D721Med (cell line): ENCODE results near the gene LARP4B.

Experiments
- DNase-seq: peaks from one replicate; pipeline ENCODE4 v3.0.0; 2011; ENCODE audit warnings: low spot score; ENCODE audit not compliant: insufficient read length
- FAIRE-seq: peaks from 2 replicates; lab custom pipeline; 2011; peaks lifted over from hg19 to GRCh38; lab: Jason Lieb, UNC
- CTCF ChIP-seq: IDR thresholded peaks from 2 replicates; pipeline ENCODE4 v1.5.1; 2012; ENCODE audit warnings: mild to moderate bottlenecking, control low read depth; ENCODE audit not compliant: insufficient read depth; ENCODE audit errors: missing control alignments

LARP4B gene

GRCh38 chr10:947881-948280 is 16.4 kb upstream of the LARP4B start:
- FAIRE-seq (no peak), DNase-seq (no peak)
- TF ChIP-seq CTCF = no peak

- no peak for DNase-seq
- TF ChIP-seq CTCF = no peak
- no peak for FAIRE-seq
Observed at GRCh38 chr10:947051-947450, 15.5 kb upstream of the LARP4B start.

GRCh38 chr10:945778-946177 is 14.3 kb upstream of the LARP4B start:
- no peak for TF ChIP-seq CTCF
- DNase-seq (no peak), FAIRE-seq (no peak)

DNA sequence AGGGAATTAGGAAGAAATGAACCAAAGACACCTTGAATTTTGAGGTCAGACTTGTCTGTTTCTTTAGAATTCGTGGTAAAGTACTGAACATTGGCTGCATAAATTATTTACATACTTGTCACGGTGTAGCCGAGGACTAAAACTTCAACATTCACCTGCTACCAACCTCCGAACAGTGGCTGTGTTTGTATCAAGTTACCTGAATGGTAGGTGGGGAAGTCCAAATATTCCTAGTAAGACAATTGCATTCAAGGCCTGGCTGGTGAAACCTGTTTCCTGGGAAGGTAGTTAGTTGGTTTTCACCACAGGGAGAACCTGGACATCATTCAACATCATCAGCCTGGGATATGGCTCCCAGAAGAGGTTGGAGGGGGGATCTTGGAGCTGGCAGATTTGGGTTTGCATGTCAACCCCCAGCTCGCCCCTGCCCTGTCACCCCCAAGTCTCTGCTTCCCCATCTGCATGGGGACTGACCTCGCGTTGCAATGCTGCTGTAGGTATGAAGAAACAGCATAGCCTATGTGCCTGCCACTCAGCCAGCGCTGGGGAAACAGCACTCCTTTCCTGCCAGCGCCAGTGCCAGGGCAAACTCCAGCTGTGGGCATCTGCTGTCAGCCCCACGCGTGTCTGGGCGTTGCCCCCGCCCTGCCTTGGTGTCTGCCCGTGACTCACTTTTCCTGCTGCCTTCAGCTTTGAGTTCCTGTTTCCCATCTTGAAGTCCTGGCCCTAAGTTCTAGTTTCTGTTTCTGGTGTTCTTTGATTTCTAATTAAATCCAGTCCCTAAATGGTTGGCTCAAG is 12.7 kb upstream of the LARP4B start:
- FAIRE-seq (no peak), DNase-seq (no peak)
- TF ChIP-seq CTCF = no peak

DNA sequence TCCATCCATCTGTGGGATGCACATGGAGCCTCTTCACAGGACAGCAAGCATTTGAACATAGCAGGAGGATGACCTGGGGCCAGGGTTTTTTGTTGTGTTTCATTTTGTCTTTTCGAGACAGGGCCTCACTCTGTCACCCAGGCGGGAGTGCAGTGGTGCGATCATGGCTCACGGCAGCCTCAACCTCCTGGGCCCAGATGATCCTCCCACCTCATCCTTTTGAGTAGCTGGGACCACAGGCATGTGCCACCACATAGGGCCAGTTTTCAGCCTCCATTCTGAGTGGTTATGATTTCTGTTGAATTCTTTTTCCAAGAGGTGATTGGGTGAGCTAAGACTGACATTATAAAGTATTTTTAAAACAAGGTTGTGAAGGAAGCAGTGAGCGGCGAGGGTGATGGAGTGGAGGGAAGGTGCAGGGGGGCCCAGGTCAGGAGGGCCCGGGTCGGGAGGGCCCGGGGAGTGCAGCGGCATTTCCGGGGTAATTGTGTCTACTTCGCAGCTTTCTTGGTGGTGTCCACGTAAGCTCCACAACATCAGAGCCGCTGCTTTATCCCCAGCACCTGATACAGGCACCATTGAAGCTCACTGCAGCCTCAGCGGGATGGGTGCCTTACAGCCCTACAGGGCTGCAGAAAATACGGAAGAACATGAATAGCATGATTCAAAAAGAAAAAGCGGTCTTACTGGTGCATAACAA is 12.0 kb upstream of the LARP4B start:
- FAIRE-seq = no peak
- TF ChIP-seq CTCF = no peak
- no peak for DNase-seq

DNA sequence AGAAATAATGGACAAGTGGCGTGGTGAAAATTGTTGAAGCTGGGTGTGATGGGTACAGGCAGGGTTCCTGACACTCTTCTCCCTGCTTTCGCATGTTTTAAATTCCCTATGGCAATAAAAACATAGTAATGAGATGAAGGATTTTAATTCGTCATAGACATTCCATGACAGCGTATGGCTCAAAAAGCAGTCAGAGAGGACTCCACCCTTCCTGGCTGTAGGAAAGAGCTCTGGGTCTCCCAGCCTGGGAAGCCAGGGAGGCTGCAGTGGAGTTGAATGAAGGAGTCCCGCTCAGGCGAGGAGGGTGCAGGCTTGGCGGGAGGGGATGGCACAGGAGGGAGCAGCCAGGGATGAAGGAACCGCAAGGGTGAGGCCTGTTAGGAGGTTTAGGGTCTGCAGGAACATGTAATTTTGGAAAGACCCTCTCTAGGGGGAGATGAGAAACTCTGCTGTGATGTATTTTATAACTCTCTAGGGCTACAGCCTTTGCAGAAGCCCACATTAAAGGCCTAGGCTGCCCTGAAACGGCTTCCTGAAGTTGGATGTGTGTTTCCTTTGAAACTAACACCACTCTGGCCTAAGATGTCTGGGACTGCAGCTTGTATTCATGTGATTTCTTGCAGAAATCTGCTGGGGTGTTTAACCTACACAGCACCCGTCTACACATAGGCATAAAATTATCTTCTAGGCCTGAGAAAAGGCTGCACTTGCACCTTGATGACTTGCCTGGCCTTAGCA is 7.6 kb upstream of the LARP4B start:
- DNase-seq (no peak), FAIRE-seq (no peak)
- no peak for TF ChIP-seq CTCF
